Esophagus squamous epithelium (tissue), 5 donors: ENCODE results near the gene SH3D21. TPM values are rescaled to one million over a fixed set of nuclear protein-coding genes. Genes with fewer than 3 reads are reported as not detected.

ENCODE experiments used
- DNase-seq: peaks from one replicate; lab custom pipeline; 2025; lab: John Stamatoyannopoulos, UW
- H3K27ac ChIP-seq, 4 donors: fragments of 200-600 bp; sonication (generic); one replicate each; pipeline ENCODE4 v1.5.1; 2016 to 2019; ENCODE audit warnings: mild to moderate bottlenecking in 1 of 4
- H3K27me3 ChIP-seq, 4 donors: fragments of 200-600 bp; sonication (generic); 1 replicate in 3 of 4; 2 replicates in 1 of 4; pipeline versions ENCODE4 v1.5.1 to v1.6.0; 2017 to 2021; ENCODE audit warnings: antibody characterized with exemption in 1 of 4
- H3K36me3 ChIP-seq, 3 donors: fragments of 200-600 bp; sonication (generic); one replicate each; pipeline ENCODE4 v1.5.1; 2016 to 2019
- H3K4me1 ChIP-seq, 3 donors: fragments of 200-600 bp; sonication (generic); one replicate each; pipeline ENCODE4 v1.5.1; 2017 to 2019
- H3K4me3 ChIP-seq, 4 donors: fragments of 200-600 bp; sonication (generic); 1 replicate in 3 of 4; 2 replicates in 1 of 4; pipeline ENCODE4 v1.5.1; 2016 to 2019; ENCODE audit warnings: mild to moderate bottlenecking in 2 of 4, moderate library complexity in 1 of 4
- H3K9me3 ChIP-seq, 3 donors: fragments of 200-600 bp; sonication (generic); one replicate each; pipeline ENCODE4 v1.5.1; 2016 to 2019
- POLR2A ChIP-seq, 4 donors: fragments of 450-650 bp; IDR thresholded peaks; one replicate each; pipeline ENCODE4 v1.6.1; 2017; ENCODE audit warnings: antibody characterized with exemption in 4 of 4, mild to moderate bottlenecking in 4 of 4, moderate library complexity in 3 of 4
- WGBS, 2 donors: methylation state at CpG; one replicate each; pipeline ENCODE4 v1.1.5; 2018; 5-methylcytosine and 5-hydroxymethylcytosine counted together
- intact Hi-C: fragments of 100-400 bp; cut with DNase I; formaldehyde crosslinking; loops from one replicate; pipeline ENCODE4 v1.15.0; 2022
- total RNA-seq, 4 donors: library from RNA; depleted of rRNA; stranded (reverse); fragments of >200 nt; gene quantifications; one replicate each; pipeline ENCODE4 v1.1.0, GENCODE V29; 2016
- TF ChIP-seq, protein P1 (sequence below), 6 experiments: fragments of 450-650 bp in 4 of 6; fragments of 200-600 bp in 2 of 6; sonication (generic) in 2 of 6; IDR thresholded peaks; one replicate each; pipeline ENCODE4 v1.5.1; 2016 to 2019; ENCODE audit warnings: antibody characterized with exemption in 6 of 6, mild to moderate bottlenecking in 4 of 6, moderate library complexity in 4 of 6
- donor health status: DM: yes; HTN: yes; CAD: no.

Gene SH3D21
- total RNA-seq, 4 donors from 2014 or later, result 2.8 to 9.7 (median 3.7) TPM

DNA sequence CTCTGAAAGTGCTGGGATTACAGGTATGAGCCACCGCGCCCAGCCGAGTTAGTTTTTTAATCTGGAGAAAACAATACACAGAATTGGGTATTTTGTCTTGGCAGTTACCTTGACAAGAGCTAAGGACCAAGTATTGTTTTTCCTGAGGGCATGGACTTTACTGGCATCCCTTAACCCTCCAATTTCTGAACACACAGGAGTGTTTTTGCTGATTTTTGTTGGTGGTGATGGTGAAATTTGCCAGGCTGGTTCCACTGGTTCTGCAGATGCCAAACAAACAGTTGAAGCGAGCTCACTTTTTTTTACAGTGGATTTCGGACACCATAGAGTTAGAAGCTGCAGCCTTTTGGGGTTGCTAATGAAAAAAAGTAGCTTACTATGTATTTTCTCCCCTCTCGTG lies 37.2 kb upstream of the SH3D21 start:
- Histone ChIP-seq H3K27ac (peak overlapping the region in 2 of 4 donors; percentile 42 to 57), H3K4me3 (no peak overlapping the region)

DNA sequence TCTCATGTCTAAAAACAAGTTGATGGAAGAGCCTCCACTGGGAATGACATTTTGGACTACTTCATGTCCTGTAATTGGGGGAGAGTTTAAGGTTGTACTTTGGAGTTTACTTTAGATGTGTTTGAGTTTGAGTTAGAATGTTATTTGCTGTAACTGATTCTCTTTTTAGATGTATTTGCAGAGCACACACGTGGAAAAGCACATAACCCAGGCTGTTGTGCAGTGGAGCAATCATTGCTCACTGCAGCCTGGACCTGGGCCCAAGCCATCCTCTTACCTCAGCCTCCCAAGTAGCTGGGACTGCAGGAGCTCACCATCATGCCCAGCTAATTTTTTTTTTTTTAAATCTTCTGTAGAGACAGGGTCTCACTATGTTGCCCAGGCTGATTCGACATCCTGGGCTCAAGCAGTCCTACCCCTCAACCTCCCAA lies 36.7 kb upstream of the SH3D21 start:
- WGBS, 2 donors, result 58 to 60% methylated on average over 2 of the region's 2 CpGs
- intact Hi-C loops, result no loop called here
- TF ChIP-seq, protein P1, sequence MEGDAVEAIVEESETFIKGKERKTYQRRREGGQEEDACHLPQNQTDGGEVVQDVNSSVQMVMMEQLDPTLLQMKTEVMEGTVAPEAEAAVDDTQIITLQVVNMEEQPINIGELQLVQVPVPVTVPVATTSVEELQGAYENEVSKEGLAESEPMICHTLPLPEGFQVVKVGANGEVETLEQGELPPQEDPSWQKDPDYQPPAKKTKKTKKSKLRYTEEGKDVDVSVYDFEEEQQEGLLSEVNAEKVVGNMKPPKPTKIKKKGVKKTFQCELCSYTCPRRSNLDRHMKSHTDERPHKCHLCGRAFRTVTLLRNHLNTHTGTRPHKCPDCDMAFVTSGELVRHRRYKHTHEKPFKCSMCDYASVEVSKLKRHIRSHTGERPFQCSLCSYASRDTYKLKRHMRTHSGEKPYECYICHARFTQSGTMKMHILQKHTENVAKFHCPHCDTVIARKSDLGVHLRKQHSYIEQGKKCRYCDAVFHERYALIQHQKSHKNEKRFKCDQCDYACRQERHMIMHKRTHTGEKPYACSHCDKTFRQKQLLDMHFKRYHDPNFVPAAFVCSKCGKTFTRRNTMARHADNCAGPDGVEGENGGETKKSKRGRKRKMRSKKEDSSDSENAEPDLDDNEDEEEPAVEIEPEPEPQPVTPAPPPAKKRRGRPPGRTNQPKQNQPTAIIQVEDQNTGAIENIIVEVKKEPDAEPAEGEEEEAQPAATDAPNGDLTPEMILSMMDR (IDR thresholded peaks at IDR 0.05), result no peak
- TF ChIP-seq POLR2A (IDR thresholded peaks at IDR 0.05), result no peak

More for the DNA sequence above, 37.2 kb upstream of the SH3D21 start:
- 34 to 65% methylated on average over 6 of the region's 6 CpGs for whole genome bisulfite sequencing, 2 donors
- H3K36me3 ChIP-seq, result peaks cover 0 to 77% (median 0%) of the 10 kb centered on the region in 3 donors
- H3K9me3 ChIP-seq, result no peaks in the 10 kb centered on the region
- TF ChIP-seq, protein P1 (IDR thresholded peaks at IDR 0.05), result no peak
- no peak for TF ChIP-seq POLR2A (IDR thresholded peaks at IDR 0.05)
- H3K4me1 ChIP-seq, result peaks cover 0 to 36% (median 7%) of the 10 kb centered on the region in 3 donors
- intact Hi-C loops, result no loop called here
- no peaks in the 10 kb centered on the region for H3K27me3 ChIP-seq
- DNase-seq, result no peak

DNA sequence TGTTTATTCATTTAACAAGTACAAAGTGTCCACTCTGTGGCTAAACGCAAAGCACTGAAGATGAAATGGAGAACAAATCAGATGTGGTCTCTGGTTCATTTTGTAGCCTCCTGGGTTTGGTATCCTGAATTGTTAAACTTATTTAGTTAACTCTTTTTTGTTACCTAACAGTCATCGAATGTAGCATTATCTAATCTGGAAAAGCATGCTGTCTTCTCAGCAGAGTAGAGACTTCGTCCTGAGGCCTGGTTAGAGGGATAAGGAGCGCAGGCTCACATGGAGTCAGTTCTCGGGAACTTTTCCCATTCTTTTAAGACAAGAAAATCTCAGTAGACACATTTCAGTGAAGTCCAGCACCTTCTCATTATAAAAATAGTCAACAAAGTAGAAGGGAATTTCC lies 33.1 kb upstream of the SH3D21 start:
- no peak for TF ChIP-seq POLR2A (IDR thresholded peaks at IDR 0.05)
- TF ChIP-seq, protein P1 (IDR thresholded peaks at IDR 0.05), result no peak
- no peak overlapping the region for H3K27ac ChIP-seq
- no peak overlapping the region for H3K4me3 ChIP-seq
- peaks cover 4 to 35% (median 6%) of the 10 kb centered on the region in 3 donors for H3K4me1 ChIP-seq
- H3K27me3 ChIP-seq, result no peaks in the 10 kb centered on the region
- H3K36me3 ChIP-seq, result peaks cover 0 to 76% (median 0%) of the 10 kb centered on the region in 3 donors
- H3K9me3 ChIP-seq, result no peaks in the 10 kb centered on the region
- intact Hi-C loops, result loop anchor here (10.0 kb wide), 1 partner anchor 68 kb away; no protein-coding TSS in a partner anchor
- WGBS, 2 donors, result 87 to 94% methylated on average over 5 of the region's 5 CpGs
- no peak for DNase-seq

More for the DNA sequence above, 36.7 kb upstream of the SH3D21 start:
- Histone ChIP-seq H3K4me3 (no peak overlapping the region), H3K36me3 (peaks cover 0 to 78% (median 0%) of the 10 kb centered on the region in 3 donors), H3K27ac (peak overlapping the region in 2 of 4 donors; percentile 42 to 57), H3K9me3 (no peaks in the 10 kb centered on the region), H3K27me3 (no peaks in the 10 kb centered on the region), H3K4me1 (peaks cover 0 to 36% (median 7%) of the 10 kb centered on the region in 3 donors)
- no peak for DNase-seq

DNA sequence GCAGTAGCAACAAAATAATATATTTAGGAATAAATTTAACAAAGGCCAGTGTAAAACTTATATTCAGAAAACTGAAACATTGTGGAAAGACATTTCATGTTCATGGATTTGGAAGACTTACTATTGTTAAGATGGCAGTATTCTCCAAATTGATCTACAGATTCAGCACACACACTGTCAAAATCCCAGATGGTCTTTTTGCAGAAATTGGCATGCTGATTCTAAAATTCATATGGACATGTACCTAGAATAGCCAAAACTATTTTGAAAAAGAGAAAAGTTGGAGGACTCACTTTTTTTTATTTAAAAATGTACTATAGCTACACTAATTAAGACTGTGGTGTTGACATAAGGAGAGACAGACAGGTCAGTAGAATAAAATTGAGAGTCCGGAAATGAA lies 32.0 kb upstream of the SH3D21 start:
- Histone ChIP-seq H3K4me1 (peaks cover 4 to 33% (median 6%) of the 10 kb centered on the region in 3 donors), H3K9me3 (no peaks in the 10 kb centered on the region), H3K4me3 (no peak overlapping the region), H3K36me3 (peaks cover 0 to 64% (median 0%) of the 10 kb centered on the region in 3 donors), H3K27ac (no peak overlapping the region), H3K27me3 (no peaks in the 10 kb centered on the region)
- intact Hi-C loops, result loop anchor here (10.0 kb wide), 1 partner anchor 69 kb away; no protein-coding TSS in a partner anchor
- TF ChIP-seq POLR2A (IDR thresholded peaks at IDR 0.05), result no peak
- TF ChIP-seq, protein P1 (IDR thresholded peaks at IDR 0.05), result no peak
- no peak for DNase-seq
- 86 to 93% methylated on average over 1 of the region's 1 CpG for WGBS, 2 donors

DNA sequence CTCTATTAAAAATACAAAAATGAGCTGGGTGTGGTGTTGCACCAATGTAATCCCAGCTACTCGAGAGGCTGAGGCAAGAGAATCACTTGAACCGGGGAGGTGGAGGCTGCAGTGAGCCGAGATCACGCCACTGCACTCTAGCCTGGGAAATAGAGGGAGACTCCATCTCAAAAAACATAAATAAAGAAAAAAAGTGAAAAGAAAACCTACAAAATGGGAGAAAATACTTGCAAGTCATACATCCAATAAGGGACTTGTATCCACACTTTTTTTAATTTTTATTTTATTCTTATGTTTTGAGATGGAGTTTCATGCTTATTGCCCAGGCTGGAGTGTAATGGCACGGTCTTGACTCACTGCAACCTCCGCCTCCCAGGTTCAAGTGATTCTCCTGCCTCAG lies 29.5 kb upstream of the SH3D21 start:
- Histone ChIP-seq H3K9me3 (no peaks in the 10 kb centered on the region), H3K36me3 (peaks cover 0 to 48% (median 0%) of the 10 kb centered on the region in 3 donors), H3K27ac (peak overlapping the region in 1 of 4 donors; percentile 38), H3K4me1 (peaks cover 11 to 45% (median 12%) of the 10 kb centered on the region in 3 donors), H3K27me3 (no peaks in the 10 kb centered on the region), H3K4me3 (no peak overlapping the region)
- intact Hi-C loops, result loop anchor here (10.0 kb wide), 1 partner anchor 72 kb away; no protein-coding TSS in a partner anchor
- TF ChIP-seq POLR2A (IDR thresholded peaks at IDR 0.05), result no peak
- TF ChIP-seq, protein P1 (IDR thresholded peaks at IDR 0.05), result no peak
- no peak for DNase-seq
- 94 to 97% methylated on average over 6 of the region's 6 CpGs for WGBS, 2 donors
